Measurements from ENCODE around the gene PARD3. TPM values are rescaled to one million over a fixed set of nuclear protein-coding genes. Genes with fewer than 3 reads are reported as not detected.

The PARD3 gene
- total RNA-seq, 1 donor = 42.1 TPM

GRCh38 chr10:34488476-34489130, 326.5 kb downstream of the PARD3 start:
- TF ChIP-seq CTCF (IDR thresholded peaks at IDR 0.05; ENCODE audit: insufficient read depth, low read length) = no peak

GRCh38 chr10:34486008-34486407, 329.1 kb downstream of the PARD3 start:
- TF ChIP-seq CTCF (IDR thresholded peaks at IDR 0.05; ENCODE audit: insufficient read depth, low read length) = no peak
- DNase-seq (ENCODE audit: low read depth) = no peak
- H3K4me3 ChIP-seq (ENCODE audit: low read depth, low read length) = no peak overlapping the region

More at GRCh38 chr10:34488476-34489130, 326.5 kb downstream of the PARD3 start:
- H3K4me3 ChIP-seq (ENCODE audit: low read depth, low read length) = no peak overlapping the region
- DNase-seq (ENCODE audit: low read depth) = no peak

- no peak for TF ChIP-seq CTCF (IDR thresholded peaks at IDR 0.05; ENCODE audit: insufficient read depth, low read length)
- DNase-seq (ENCODE audit: low read depth) = no peak
- H3K4me3 ChIP-seq (ENCODE audit: low read depth, low read length) = no peak overlapping the region
These were observed 330.9 kb downstream of the PARD3 start for GRCh38 chr10:34484164-34484563.

DNA sequence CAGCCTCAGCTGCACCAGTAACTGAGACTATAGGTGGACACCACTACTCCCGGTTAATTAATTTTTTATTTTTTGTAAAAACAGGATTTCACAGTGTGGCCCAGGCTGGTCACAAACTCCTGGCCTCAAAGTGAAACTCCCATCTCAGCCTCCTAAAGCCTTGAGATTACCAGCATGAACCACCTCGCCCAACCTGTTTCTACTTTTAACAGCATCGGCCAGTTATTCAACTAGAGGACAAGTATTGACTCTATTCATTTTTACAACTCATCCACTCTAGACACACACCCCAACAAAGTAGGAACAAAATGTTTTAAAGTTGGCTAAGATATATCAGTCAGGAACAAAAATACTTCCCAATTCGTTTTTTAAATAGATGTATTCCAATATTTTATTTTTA, 334.8 kb downstream of the PARD3 start:
- no peak for TF ChIP-seq CTCF (IDR thresholded peaks at IDR 0.05; ENCODE audit: insufficient read depth, low read length)
- H3K4me3 ChIP-seq (ENCODE audit: low read depth, low read length) = no peak overlapping the region

GRCh38 chr10:34479520-34480179, 335.4 kb downstream of the PARD3 start:
- no peak for TF ChIP-seq CTCF (IDR thresholded peaks at IDR 0.05; ENCODE audit: insufficient read depth, low read length)
- DNase-seq (ENCODE audit: low read depth) = no peak

More for the DNA sequence above, 334.8 kb downstream of the PARD3 start:
- no peak for DNase-seq (ENCODE audit: low read depth)

DNA sequence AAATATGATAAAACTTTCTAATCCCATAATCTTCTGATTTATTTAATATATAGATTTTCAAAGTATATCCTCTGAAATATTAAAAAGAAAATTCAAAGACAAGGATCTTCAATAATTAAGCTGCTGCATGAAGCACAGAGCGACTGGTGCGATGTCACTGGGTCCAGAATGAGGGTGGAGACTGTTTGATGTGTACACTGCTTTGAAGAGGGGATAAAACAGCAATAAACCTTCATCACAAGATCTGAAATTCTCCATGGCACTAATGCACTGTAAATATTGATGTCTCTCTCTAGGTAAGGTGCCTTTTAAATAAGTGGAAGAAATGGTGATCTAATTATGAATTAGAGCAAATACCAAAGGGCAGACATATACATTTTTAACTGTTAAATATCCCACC, 337.8 kb downstream of the PARD3 start:
- H3K4me3 ChIP-seq (ENCODE audit: low read depth, low read length) = no peak overlapping the region
- no peak for TF ChIP-seq CTCF (IDR thresholded peaks at IDR 0.05; ENCODE audit: insufficient read depth, low read length)
- no peak for DNase-seq (ENCODE audit: low read depth)

More at GRCh38 chr10:34479520-34480179, 335.4 kb downstream of the PARD3 start:
- no peak overlapping the region for H3K4me3 ChIP-seq (ENCODE audit: low read depth, low read length)
